K562 (cell line): ENCODE results near the gene KLKB1.

Experiments used
- CTCF ChIP-seq, 3 experiments: IDR thresholded peaks in 2 of 3; conservative IDR thresholded peaks in 1 of 3; 2 replicates each; pipeline ENCODE4 v1.5.1; 2011 to 2012; ENCODE audit warnings: low read length in 3 of 3, mild to moderate bottlenecking in 3 of 3, control low read depth in 2 of 3, improper control_type of control experiment in 1 of 3, inconsistent platforms in 1 of 3, low read depth in 1 of 3, mixed read lengths in 1 of 3, moderate library complexity in 1 of 3; ENCODE audit not compliant: insufficient read depth in 2 of 3
- MYC ChIP-seq, 2 experiments: fragments of 250-450 bp in 1 of 2; sonication (Bioruptor Pico) in 1 of 2; IDR thresholded peaks; 2 replicates each; pipeline versions ENCODE4 v1.5.1 to v1.6.1; 2012 to 2021; ENCODE audit warnings: low read depth in 2 of 2, borderline replicate concordance in 1 of 2, improper control_type of control experiment in 1 of 2, low read length in 1 of 2, mild to moderate bottlenecking in 1 of 2, moderate library complexity in 1 of 2
- PHF8 ChIP-seq: fragments of 200-600 bp; sonication (generic); IDR thresholded peaks from 2 replicates; pipeline ENCODE4 v1.6.1; 2012; ENCODE audit warnings: mixed run types, mild to moderate bottlenecking, inconsistent platforms, low read length, moderate library complexity, borderline replicate concordance
- ZFX ChIP-seq: sonication (generic); formaldehyde crosslinking; IDR thresholded peaks from 2 replicates; pipeline ENCODE4 v1.8.0; 2022; ENCODE audit warnings: mild to moderate bottlenecking, missing genetic modification reagents, moderate library complexity
- TF ChIP-seq, protein P1 (sequence below): sonication (generic); formaldehyde crosslinking; IDR thresholded peaks from 2 replicates; pipeline ENCODE4 v1.9.0; 2022; ENCODE audit warnings: mild to moderate bottlenecking, missing genetic modification reagents

GRCh38 chr4:186307916-186308315 is 80.6 kb downstream of the KLKB1 start:
- TF ChIP-seq MYC (IDR thresholded peaks at IDR 0.05; ENCODE audit: low read depth, low read length) (no peak), MYC (CRISPR knock-in tag; IDR thresholded peaks at IDR 0.05; ENCODE audit: borderline replicate concordance, low read depth) (no peak), CTCF (IDR thresholded peaks at IDR 0.05 in 2 of 3, conservative IDR thresholded peaks at IDR 0.05 in 1 of 3; ENCODE audit: insufficient read depth in 2 of 3, low read depth in 1 of 3, low read length in 3 of 3) (no peak), PHF8 (no peak), ZFX (CRISPR knock-in tag) (no peak)
- TF ChIP-seq, protein P1, sequence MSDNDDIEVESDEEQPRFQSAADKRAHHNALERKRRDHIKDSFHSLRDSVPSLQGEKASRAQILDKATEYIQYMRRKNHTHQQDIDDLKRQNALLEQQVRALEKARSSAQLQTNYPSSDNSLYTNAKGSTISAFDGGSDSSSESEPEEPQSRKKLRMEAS (CRISPR knock-in tag) = no peak
